Fibroblast of the aortic adventitia (primary cell): Measurements from ENCODE around the gene LSAMP. TPM values are rescaled to one million over a fixed set of nuclear protein-coding genes. Genes with fewer than 3 reads are reported as not detected.
"Not testable (repeated sequence)": the region's sequence is repeated elsewhere in the genome, so short reads cannot be mapped to it uniquely, and the experiment has no call there.

Source experiments
- DNase-seq: peaks from one replicate; pipeline ENCODE4 v3.0.0-alpha.2; 2010; ENCODE audit warnings: low read depth
- H3K4me3 ChIP-seq: 2 replicates; pipeline ENCODE4 v1.5.1; 2011; ENCODE audit warnings: low read depth, mild to moderate bottlenecking, control low read depth, low read length, moderate library complexity
- total RNA-seq: library from RNA; depleted of rRNA; stranded (reverse); fragments of >200 nt; gene quantifications from 2 replicates; pipeline ENCODE4 v1.2.3, GENCODE V29; 2012; ENCODE audit warnings: low replicate concordance
- TF ChIP-seq, protein P1 (sequence below): IDR thresholded peaks from 2 replicates; pipeline ENCODE4 v1.5.1; 2011; ENCODE audit warnings: mild to moderate bottlenecking, low read length, control low read depth, inconsistent platforms; ENCODE audit not compliant: insufficient read depth

LSAMP gene
- total RNA-seq, 1 donor = 9.8 TPM

DNA sequence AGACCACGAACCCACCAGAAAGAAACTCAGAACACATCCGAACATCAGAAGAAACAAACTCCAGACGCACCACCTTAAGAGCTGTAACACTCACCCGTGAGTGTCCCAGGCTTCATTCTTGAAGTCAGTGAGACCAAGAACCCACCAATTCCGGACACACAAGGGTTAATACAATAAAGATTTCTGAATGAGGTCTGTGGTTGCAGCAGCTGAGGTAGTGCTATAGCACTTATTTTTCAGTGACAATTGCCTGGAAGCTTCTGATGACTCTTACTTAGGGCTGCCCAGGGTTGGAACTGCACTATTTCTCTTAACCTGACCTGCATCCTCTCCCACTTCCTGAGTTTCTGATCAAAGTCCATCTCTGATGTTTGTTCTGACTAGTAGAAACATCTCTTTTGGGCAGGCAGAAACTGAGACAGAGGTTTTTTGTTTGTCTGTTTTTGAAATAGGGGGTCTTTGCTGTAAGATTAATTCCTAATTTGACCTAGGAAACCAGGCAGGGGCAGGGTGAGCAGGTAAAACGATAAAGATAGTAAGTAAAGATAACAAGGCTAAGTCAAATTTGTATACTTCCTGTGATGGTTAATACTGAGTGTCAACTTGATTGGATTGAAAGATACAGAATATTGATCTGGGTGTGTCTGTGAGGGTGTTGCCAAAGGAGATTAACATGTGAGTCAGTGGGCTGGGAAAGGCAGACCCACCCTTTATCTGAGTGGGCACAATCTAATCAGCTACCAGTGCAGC, 652.9 kb downstream of the LSAMP start:
- DNase-seq = peak; percentile 28
- TF ChIP-seq, protein P1, sequence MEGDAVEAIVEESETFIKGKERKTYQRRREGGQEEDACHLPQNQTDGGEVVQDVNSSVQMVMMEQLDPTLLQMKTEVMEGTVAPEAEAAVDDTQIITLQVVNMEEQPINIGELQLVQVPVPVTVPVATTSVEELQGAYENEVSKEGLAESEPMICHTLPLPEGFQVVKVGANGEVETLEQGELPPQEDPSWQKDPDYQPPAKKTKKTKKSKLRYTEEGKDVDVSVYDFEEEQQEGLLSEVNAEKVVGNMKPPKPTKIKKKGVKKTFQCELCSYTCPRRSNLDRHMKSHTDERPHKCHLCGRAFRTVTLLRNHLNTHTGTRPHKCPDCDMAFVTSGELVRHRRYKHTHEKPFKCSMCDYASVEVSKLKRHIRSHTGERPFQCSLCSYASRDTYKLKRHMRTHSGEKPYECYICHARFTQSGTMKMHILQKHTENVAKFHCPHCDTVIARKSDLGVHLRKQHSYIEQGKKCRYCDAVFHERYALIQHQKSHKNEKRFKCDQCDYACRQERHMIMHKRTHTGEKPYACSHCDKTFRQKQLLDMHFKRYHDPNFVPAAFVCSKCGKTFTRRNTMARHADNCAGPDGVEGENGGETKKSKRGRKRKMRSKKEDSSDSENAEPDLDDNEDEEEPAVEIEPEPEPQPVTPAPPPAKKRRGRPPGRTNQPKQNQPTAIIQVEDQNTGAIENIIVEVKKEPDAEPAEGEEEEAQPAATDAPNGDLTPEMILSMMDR = no peak

DNA sequence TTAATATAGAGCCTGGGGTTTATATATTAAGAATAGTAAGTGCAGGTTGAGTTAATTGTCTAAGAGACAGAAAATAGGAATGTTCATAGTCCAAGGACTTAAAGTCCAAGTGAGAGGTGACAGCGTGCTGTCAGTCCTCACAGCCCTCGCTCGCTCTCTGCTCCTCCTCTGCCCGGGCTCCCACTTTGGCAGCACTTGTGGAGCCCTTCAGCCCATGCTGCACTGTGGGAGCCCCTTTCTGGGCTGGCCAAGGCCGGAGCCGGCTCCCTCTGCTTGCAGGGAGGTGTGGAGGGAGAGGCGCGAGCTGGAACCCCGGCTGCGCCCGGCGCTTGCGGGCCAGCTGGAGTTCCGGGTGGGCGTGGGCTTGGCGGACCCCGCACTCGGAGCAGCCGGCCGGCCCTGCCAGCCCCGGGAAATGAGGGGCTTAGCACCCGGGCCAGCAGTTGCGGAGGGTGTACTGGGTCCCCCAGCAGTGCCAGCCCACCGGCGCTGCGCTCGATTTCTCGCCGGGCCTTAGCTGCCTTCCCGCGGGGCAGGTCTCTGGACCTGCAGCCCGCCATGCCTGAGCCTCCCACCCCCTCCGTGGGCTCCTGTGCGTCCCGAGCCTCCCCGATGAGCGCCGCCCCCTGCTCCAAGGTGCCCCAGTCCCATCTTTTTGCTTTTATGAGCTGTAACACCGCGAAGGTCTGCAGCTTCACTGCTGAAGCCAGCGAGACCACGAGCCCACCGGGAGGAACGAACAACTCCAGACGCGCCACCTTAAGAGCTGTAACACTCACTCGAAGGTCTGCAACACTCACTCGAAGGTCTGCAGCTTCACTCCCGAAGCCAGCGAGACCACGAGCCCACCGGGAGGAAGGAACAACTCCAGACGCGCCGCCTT, 653.8 kb downstream of the LSAMP start:
- DNase-seq, H3K4me3 ChIP-seq: not testable (repeated sequence)

More for the DNA sequence above, 652.9 kb downstream of the LSAMP start:
- no peak overlapping the region for H3K4me3 ChIP-seq

DNA sequence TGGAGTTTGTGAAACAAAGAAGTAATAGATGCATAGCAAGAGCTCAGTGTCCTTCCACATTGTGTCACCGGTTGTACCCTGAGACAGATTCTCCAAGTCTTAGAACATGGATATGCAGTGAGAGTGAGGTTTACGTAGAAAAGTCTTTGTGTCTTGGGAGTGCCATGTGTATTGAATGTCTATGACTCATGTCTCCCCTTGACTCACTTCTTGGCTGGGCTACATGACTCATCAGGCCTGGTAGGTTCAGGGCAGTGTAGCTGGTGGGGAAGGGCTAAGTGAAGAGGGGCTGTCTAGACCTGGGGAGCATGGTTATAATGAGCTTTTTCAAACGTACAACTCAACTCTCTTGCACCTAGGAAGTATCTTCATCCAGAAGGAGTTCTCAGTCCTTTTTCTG, 654.5 kb downstream of the LSAMP start:
- peak; percentile 92 for DNase-seq
- TF ChIP-seq, protein P1 = no peak
- no peak overlapping the region for H3K4me3 ChIP-seq

DNA sequence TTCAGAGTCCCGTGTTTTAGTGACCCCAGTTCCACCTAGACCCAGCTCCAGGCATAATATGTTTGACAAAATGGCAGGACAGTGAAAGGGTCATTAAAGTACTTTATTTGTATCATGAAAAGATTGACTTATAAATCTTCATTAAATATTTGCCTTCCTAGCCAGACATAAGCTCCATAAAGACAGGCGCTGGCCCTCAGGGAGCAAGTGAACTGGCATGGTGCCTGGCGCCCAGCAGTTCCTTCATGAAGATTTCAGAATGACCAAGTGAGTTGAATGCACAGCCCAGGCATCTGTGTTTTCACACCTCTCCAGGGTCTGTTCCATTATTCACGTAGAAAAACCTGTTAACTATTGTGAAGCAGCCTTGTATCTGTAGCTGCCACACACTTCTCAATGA, 655.8 kb downstream of the LSAMP start:
- H3K4me3 ChIP-seq = no peak overlapping the region
- TF ChIP-seq, protein P1 = no peak
- DNase-seq = no peak

DNA sequence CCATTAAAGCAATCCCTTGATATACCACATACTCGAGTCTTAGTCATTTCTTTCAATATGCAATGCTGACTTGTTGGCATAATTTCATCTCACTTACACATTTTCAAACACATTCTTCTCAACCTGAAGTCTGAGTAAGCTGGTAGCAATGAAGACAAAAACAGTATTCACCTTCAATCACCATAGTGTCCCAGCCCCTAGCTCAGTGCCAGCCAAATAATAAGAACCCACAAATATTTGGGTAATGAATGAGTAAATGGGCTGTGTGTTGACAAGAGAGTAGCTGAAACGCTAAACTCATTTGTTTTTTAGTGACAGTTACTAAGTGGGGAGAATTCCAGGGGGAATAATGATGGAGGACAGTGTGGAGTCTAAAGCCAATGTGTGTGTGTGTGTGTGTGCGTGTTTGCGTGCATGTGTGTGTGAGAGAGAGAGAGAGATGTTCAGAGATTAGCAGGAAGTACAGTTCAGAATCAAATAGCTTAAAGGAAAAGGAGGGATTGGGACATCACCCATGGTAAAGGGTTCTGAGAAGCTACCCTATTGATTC, 656.3 kb downstream of the LSAMP start:
- TF ChIP-seq, protein P1 = no peak
- H3K4me3 ChIP-seq = no peak overlapping the region
- peak; percentile 95 for DNase-seq

DNA sequence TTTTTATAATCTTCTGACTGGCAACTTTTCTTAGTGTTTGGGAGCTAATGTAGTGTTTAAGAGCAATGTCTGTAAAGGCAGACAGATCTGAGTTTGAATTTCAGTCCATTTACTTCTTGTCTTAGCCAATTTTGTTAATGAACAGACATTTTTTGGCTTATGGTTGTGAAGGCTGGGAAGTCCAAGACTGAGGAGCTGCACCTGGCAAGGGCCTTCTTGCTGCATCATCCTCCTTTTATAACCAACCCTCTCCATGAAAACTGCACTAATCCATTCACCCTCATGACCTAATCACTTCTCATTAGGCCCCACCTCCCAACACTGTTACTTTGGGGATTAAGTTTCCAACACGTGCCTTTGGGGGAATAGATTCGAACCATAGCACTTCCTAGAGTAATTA, 657.5 kb downstream of the LSAMP start:
- no peak for DNase-seq
- TF ChIP-seq, protein P1 = no peak
- no peak overlapping the region for H3K4me3 ChIP-seq

DNA sequence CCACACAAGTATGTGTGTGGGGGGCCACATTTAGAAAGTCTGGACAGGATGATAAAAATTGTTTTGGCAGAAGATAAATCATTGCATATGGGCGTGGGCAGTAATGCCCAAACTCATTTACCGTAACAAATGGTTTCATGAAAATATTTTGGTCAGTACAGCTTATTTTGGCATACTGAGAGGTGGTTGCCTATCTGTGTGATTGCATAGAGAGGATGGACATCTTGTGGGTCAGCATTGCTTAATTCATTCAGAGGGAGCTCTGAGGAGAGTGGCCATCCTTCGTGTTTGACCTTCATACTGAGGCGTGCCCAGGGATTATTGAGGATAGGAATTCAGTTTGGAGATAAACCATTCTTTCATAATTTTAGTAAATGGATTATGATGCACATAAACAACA, 659.5 kb downstream of the LSAMP start:
- TF ChIP-seq, protein P1 = no peak
- DNase-seq = peak; percentile 51
- H3K4me3 ChIP-seq = no peak overlapping the region
